Brain microvascular endothelial cell (primary cell): ENCODE data around the gene VPS4A.
"Not testable (repeated sequence)": the region's sequence is repeated elsewhere in the genome, so short reads cannot be mapped to it uniquely, and the experiment has no call there.

Experiments used
- DNase-seq: peaks from one replicate; pipeline ENCODE4 v3.0.0-alpha.2; 2020
- H3K27ac ChIP-seq: fragments of 250-450 bp; sonication (Bioruptor Pico); 2 replicates; pipeline ENCODE4 v1.5.1; 2020; ENCODE audit warnings: mild to moderate bottlenecking, moderate library complexity
- H3K27me3 ChIP-seq: fragments of 250-450 bp; sonication (Bioruptor Pico); replicated peaks from 2 replicates; pipeline ENCODE4 v1.5.1; 2020; ENCODE audit warnings: mild to moderate bottlenecking
- H3K36me3 ChIP-seq: fragments of 250-450 bp; sonication (Bioruptor Pico); replicated peaks from 2 replicates; pipeline ENCODE4 v1.5.1; 2020; ENCODE audit warnings: mild to moderate bottlenecking
- H3K4me3 ChIP-seq: 2 replicates; pipeline ENCODE4 v1.5.1; 2011; ENCODE audit warnings: low read depth, mild to moderate bottlenecking, control low read depth, low read length, moderate library complexity
- CTCF ChIP-seq: IDR thresholded peaks from 2 replicates; pipeline ENCODE4 v1.5.1; 2011; ENCODE audit warnings: low read depth, mild to moderate bottlenecking, moderate library complexity, low read length, control low read depth, inconsistent platforms; ENCODE audit errors: missing control alignments
- in situ Hi-C: cut with HindIII; loops from 2 replicates; pipeline ENCODE4 v1.10.0; 2017; ENCODE audit warnings: low sequenced_read_pairs, low pct_ligation_motif_present

VPS4A gene

GRCh38 chr16:69285240-69285639 is 25.9 kb upstream of the VPS4A start:
- H3K36me3 ChIP-seq, result peaks cover 10% of the 10 kb centered on the region
- H3K27me3 ChIP-seq, result no peaks in the 10 kb centered on the region
- H3K27ac ChIP-seq, result no peak overlapping the region
- DNase-seq, result no peak
- no peak for TF ChIP-seq CTCF
- H3K4me3 ChIP-seq, result no peak overlapping the region
- in situ Hi-C loops, result no loop called here

GRCh38 chr16:69286941-69287713 is 24.0 kb upstream of the VPS4A start:
- peak; percentile 63 for DNase-seq
- H3K27me3 ChIP-seq, result no peaks in the 10 kb centered on the region
- peak overlapping the region; percentile 54 for H3K27ac ChIP-seq
- H3K36me3 ChIP-seq, result peaks cover 10% of the 10 kb centered on the region
- no peak overlapping the region for H3K4me3 ChIP-seq
- in situ Hi-C loops, result no loop called here
- TF ChIP-seq CTCF, result no peak

- H3K4me3 ChIP-seq, DNase-seq, H3K36me3 ChIP-seq, H3K27ac ChIP-seq, H3K27me3 ChIP-seq, in situ Hi-C loops: not testable (repeated sequence)
Measured at GRCh38 chr16:69291657-69292056, 19.5 kb upstream of the VPS4A start.

GRCh38 chr16:69293401-69293800 is 17.7 kb upstream of the VPS4A start:
- no peak for DNase-seq
- Histone ChIP-seq H3K27me3 (no peaks in the 10 kb centered on the region), H3K36me3 (no peaks in the 10 kb centered on the region), H3K27ac (no peak overlapping the region), H3K4me3 (no peak overlapping the region)
- TF ChIP-seq CTCF, result no peak
- in situ Hi-C loops, result no loop called here

- H3K4me3 ChIP-seq, result no peak overlapping the region
Measured at GRCh38 chr16:69294051-69294450, 17.1 kb upstream of the VPS4A start.

GRCh38 chr16:69296771-69297170 is 14.4 kb upstream of the VPS4A start:
- H3K4me3 ChIP-seq, H3K27me3 ChIP-seq, in situ Hi-C loops, DNase-seq, H3K27ac ChIP-seq: not testable (repeated sequence)
- peaks cover 12% of the 10 kb centered on the region for H3K36me3 ChIP-seq

More at GRCh38 chr16:69294051-69294450, 17.1 kb upstream of the VPS4A start:
- DNase-seq, result no peak
- in situ Hi-C loops, result no loop called here
- H3K27me3 ChIP-seq, result no peaks in the 10 kb centered on the region
- TF ChIP-seq CTCF, result no peak
- no peaks in the 10 kb centered on the region for H3K36me3 ChIP-seq
- no peak overlapping the region for H3K27ac ChIP-seq

GRCh38 chr16:69298261-69298660 is 12.9 kb upstream of the VPS4A start:
- TF ChIP-seq CTCF, result no peak
- DNase-seq, result no peak
- H3K36me3 ChIP-seq, result peaks cover 12% of the 10 kb centered on the region
- H3K4me3 ChIP-seq, result no peak overlapping the region
- no peaks in the 10 kb centered on the region for H3K27me3 ChIP-seq
- H3K27ac ChIP-seq, result no peak overlapping the region
- in situ Hi-C loops, result no loop called here
